Upper lobe of left lung (tissue), 6 donors: ENCODE measurements around the gene RBMS1. TPM values are rescaled to one million over a fixed set of nuclear protein-coding genes. Genes with fewer than 3 reads are reported as not detected.
A peak's percentile ranks its signal among the peaks of the same experiment; 100 is the strongest.
"Not testable (repeated sequence)": the region's sequence is repeated elsewhere in the genome, so short reads cannot be mapped to it uniquely, and the experiment has no call there.

Experiments
- ATAC-seq, 2 donors: fragments of 200-7000 bp; cut with Tn5 transposase; one replicate each; pipeline ENCODE4 v1.9.1; 2022; ENCODE audit warnings: mild to moderate bottlenecking in 2 of 2, moderate library complexity in 2 of 2; ENCODE audit not compliant: low FRiP score in 2 of 2
- DNase-seq, 2 donors: peaks; one replicate each; pipeline ENCODE4 v3.0.0-alpha.2; 2019 to 2020
- H3K27ac ChIP-seq, 4 donors: fragments of 200-600 bp; sonication (generic); one replicate each; pipeline ENCODE4 v1.5.1; 2016 to 2019
- H3K27me3 ChIP-seq, 4 donors: fragments of 200-600 bp; sonication (generic); one replicate each; pipeline ENCODE4 v1.5.1; 2017 to 2019
- H3K36me3 ChIP-seq, 4 donors: fragments of 200-600 bp; sonication (generic); one replicate each; pipeline ENCODE4 v1.5.1; 2016 to 2019
- H3K4me1 ChIP-seq, 4 donors: fragments of 200-600 bp; sonication (generic); one replicate each; pipeline ENCODE4 v1.5.1; 2018 to 2019
- H3K4me3 ChIP-seq, 4 donors: fragments of 200-600 bp; sonication (generic); one replicate each; pipeline ENCODE4 v1.5.1; 2017 to 2019; ENCODE audit warnings: mild to moderate bottlenecking in 2 of 4, moderate library complexity in 1 of 4
- H3K9me3 ChIP-seq, 4 donors: fragments of 200-600 bp; sonication (generic); one replicate each; pipeline ENCODE4 v1.5.1; 2018 to 2019
- EP300 ChIP-seq, 4 donors: sonication (generic); formaldehyde crosslinking; IDR thresholded peaks; one replicate each; pipeline ENCODE4 v1.5.1; 2017; ENCODE audit warnings: antibody characterized with exemption in 4 of 4, control low read depth in 2 of 4
- POLR2A ChIP-seq, 4 donors: fragments of 450-650 bp; IDR thresholded peaks; one replicate each; pipeline ENCODE4 v1.5.1; 2016 to 2017; ENCODE audit warnings: antibody characterized with exemption in 4 of 4, mild to moderate bottlenecking in 2 of 4
- POLR2AphosphoS5 ChIP-seq, 2 donors: sonication (generic); formaldehyde crosslinking; IDR thresholded peaks; one replicate each; pipeline ENCODE4 v1.5.1; 2017; ENCODE audit warnings: antibody characterized with exemption in 2 of 2
- WGBS, 2 donors: methylation state at CpG; one replicate each; pipeline ENCODE4 v1.1.5; 2017 to 2018; 5-methylcytosine and 5-hydroxymethylcytosine counted together
- total RNA-seq, 6 donors: library from RNA; depleted of rRNA in 4 of 6; stranded (reverse); fragments of >200 nt in 4 of 6; gene quantifications; one replicate each; pipeline versions ENCODE4 v1.1.0 to v1.2.1, GENCODE V29; 2016 to 2021
- TF ChIP-seq, protein P1 (sequence below), 6 experiments: fragments of 450-650 bp in 4 of 6; fragments of 200-600 bp in 2 of 6; sonication (generic) in 2 of 6; IDR thresholded peaks; one replicate each; pipeline ENCODE4 v1.5.1; 2016 to 2019; ENCODE audit warnings: antibody characterized with exemption in 6 of 6
- donor health status: DM: no; HTN: no; CAD: no; lungs with moderate emphysema.
- donor health status: DM: no; HTN: yes; CAD: no; lungs with severe emphysema.

Gene RBMS1
- total RNA-seq, 6 donors from 2014 or later = 81.3 to 125 (median 95.4) TPM

DNA sequence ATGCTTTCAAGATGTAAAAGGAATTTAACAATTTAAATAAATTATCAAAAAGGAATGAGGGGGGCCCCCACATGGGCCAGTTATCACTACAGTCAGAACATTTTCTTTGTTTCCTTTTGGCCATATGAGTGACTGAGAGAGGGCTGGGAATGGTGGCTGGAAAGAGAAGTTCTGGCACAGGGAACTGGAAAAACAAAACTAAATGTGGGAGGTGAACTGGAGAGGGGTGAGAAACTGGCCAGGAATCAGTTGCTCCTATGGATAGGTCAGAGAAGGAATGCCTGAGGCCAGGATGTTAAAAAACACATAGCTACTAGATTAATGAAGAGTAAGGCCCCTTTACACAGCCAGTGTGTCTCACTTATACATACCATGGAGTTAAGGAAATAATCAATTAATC is 121.0 kb downstream of the RBMS1 start:
- no peaks in the 10 kb centered on the region for H3K36me3 ChIP-seq
- peak overlapping the region; percentile 47 to 88 (median 64) for H3K27ac ChIP-seq
- no peaks in the 10 kb centered on the region for H3K9me3 ChIP-seq
- H3K4me1 ChIP-seq = peaks cover 98 to 100% (median 100%) of the 10 kb centered on the region in 4 donors
- TF ChIP-seq, protein P1, sequence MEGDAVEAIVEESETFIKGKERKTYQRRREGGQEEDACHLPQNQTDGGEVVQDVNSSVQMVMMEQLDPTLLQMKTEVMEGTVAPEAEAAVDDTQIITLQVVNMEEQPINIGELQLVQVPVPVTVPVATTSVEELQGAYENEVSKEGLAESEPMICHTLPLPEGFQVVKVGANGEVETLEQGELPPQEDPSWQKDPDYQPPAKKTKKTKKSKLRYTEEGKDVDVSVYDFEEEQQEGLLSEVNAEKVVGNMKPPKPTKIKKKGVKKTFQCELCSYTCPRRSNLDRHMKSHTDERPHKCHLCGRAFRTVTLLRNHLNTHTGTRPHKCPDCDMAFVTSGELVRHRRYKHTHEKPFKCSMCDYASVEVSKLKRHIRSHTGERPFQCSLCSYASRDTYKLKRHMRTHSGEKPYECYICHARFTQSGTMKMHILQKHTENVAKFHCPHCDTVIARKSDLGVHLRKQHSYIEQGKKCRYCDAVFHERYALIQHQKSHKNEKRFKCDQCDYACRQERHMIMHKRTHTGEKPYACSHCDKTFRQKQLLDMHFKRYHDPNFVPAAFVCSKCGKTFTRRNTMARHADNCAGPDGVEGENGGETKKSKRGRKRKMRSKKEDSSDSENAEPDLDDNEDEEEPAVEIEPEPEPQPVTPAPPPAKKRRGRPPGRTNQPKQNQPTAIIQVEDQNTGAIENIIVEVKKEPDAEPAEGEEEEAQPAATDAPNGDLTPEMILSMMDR (IDR thresholded peaks at IDR 0.05) = no peak
- TF ChIP-seq POLR2AphosphoS5 (IDR thresholded peaks at IDR 0.05) = no peak
- H3K4me3 ChIP-seq = no peak overlapping the region
- DNase-seq (no peak), ATAC-seq (no peak)
- H3K27me3 ChIP-seq = no peaks in the 10 kb centered on the region

DNA sequence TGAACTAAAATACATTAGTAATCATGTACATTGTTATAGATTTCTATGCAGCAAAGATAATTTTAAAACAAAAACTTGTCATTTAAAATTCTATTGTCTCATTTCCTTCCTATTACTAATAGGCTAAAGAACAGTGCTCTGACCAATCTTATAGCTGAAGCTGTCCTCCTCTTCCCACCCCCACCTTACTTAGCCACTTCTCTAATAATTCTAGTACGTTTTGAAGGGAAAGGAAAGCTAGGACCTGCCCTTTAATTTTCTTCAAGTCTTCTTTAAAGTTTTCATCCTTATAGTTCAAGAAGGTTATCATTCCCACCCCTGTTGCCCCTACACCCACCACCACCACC is 121.6 kb downstream of the RBMS1 start:
- no peaks in the 10 kb centered on the region for H3K9me3 ChIP-seq
- no peak for ATAC-seq
- H3K27ac ChIP-seq = peak overlapping the region; percentile 8 to 88 (median 64)
- no peaks in the 10 kb centered on the region for H3K36me3 ChIP-seq
- peaks cover 98 to 100% (median 100%) of the 10 kb centered on the region in 4 donors for H3K4me1 ChIP-seq
- TF ChIP-seq EP300 (IDR thresholded peaks at IDR 0.05) = no peak
- no peak for TF ChIP-seq POLR2AphosphoS5 (IDR thresholded peaks at IDR 0.05)
- no peak for TF ChIP-seq POLR2A (IDR thresholded peaks at IDR 0.05)
- TF ChIP-seq, protein P1 (IDR thresholded peaks at IDR 0.05) = no peak
- WGBS, 2 donors = 32 to 41% methylated on average over 1 of the region's 1 CpG
- no peak overlapping the region for H3K4me3 ChIP-seq
- no peak for DNase-seq
- H3K27me3 ChIP-seq = no peaks in the 10 kb centered on the region

DNA sequence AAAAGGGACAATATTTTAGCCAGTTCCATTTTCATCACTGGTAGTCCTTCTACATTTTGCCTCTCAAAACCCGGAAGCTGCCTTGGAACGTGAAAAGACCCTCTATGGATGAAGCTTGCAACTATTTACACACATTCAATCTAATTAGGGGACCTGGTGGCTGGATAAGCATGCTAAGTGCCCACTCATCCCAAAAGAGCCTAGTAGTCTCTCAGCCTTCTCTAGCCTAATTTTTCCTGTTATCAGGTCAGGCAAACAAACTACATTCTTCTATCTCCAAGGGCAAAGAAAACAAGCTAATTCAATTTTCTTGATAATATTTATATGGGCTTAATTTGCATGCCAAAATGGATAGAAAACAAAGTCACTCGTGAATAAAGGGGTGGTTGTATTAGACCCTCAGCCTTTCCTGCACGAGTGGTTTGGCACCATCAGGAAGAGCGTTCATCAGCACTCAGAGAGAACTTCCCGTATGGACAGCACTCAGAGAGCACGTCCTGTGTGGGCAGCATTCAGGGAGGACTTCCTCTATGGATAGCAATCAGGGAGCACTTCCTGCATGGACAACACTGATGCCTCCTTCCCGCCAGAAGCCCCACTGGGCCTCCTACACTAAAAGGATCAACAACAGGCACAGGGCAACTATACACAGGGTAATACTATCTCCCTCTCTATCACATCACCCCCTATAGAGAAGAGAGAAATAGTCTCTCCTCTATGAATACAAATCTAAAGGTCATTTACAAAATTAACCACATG is 122.2 kb downstream of the RBMS1 start:
- Histone ChIP-seq H3K4me3 (no peak overlapping the region), H3K27ac (peak overlapping the region; percentile 16 to 88 (median 64)), H3K27me3 (no peaks in the 10 kb centered on the region), H3K36me3 (peaks cover 0 to 5% (median 2%) of the 10 kb centered on the region in 4 donors), H3K4me1 (peaks cover 97 to 100% (median 99%) of the 10 kb centered on the region in 4 donors), H3K9me3 (no peaks in the 10 kb centered on the region)
- peak in 1 of 2 donors; percentile 56 for DNase-seq
- 20 to 34% methylated on average over 8 of the region's 8 CpGs for WGBS, 2 donors
- ATAC-seq = peak in 1 of 2 donors; percentile 27
- TF ChIP-seq POLR2A (IDR thresholded peaks at IDR 0.05) = no peak
- TF ChIP-seq POLR2AphosphoS5 (IDR thresholded peaks at IDR 0.05) = peak; percentile 10 to 73

DNA sequence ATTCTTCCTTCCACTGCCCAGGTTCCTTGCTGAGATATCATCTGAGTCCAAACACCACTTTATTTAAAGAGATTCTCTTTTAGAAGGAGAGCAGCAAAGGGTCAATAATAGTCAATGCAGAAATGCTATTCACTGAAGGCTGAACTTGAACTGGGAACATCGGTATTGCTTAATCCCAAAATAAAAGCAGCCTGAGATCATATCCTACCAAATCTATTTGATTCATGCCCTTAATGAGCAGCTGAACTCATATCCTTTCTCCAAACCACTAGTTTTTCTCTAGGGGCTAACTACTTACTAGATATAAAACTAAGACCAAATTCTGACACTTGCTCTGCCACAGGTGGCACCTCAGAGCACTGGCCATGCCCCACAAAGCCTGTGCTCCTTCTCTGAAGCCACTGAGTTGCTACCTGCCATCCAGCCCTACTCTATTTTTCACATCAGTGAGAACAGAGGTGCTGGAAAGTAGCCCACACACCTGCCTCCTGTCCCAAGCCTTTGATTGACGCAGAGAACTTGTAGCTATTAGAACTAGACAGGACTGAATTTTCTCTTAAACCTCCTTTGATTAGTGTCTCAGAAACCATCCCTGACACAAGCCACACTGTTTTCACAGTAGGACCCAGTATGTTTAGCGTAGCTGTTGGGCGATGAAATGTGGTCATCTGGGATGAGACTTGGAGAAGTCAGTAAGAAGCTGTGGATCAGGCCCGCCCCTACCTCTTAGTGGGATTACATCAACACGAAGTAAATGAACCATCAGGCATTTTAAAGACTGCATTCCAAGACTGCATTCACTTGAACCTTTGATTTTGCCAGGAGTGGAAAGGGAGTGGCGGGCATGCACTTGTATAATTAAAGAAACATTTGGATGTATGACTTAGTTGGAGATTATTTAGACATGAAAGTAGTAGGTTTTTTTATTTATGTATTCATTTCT is 124.3 kb downstream of the RBMS1 start:
- Histone ChIP-seq H3K27me3 (no peaks in the 10 kb centered on the region), H3K4me1 (peaks cover 89 to 95% (median 95%) of the 10 kb centered on the region in 4 donors), H3K9me3 (no peaks in the 10 kb centered on the region), H3K27ac (peak overlapping the region in 3 of 4 donors; percentile 47 to 88 (median 71)), H3K4me3 (no peak overlapping the region), H3K36me3 (peaks cover 0 to 11% (median 4%) of the 10 kb centered on the region in 4 donors)
- no peak for DNase-seq
- WGBS, 2 donors = 81% methylated on average over 7 of the region's 7 CpGs
- peak in 1 of 2 donors; percentile 63 for ATAC-seq
- TF ChIP-seq EP300 (IDR thresholded peaks at IDR 0.05) (no peak), POLR2A (IDR thresholded peaks at IDR 0.05) (no peak), POLR2AphosphoS5 (IDR thresholded peaks at IDR 0.05) (no peak)

DNA sequence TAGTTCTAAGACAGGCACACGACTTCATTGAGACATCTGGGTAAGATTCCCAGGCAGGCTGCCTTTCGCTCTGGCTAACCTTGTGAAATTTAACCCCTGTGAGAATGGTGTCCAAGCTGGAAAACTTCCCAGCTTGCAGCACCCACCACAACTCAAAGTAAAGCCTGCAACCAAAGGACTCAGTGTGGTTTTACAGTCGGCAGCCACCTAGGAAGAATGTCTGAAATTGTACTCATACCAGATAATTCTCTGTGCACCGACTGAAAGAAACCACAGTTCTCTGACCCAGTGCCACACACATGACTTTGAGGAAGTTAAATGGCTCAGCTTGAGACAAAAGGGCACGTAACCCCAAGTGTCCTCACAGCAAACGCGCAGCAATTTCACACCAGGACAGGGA is 125.7 kb downstream of the RBMS1 start:
- 28 to 42% methylated on average over 7 of the region's 7 CpGs for WGBS, 2 donors
- ATAC-seq (peak in 1 of 2 donors; percentile 62), DNase-seq (peak in 1 of 2 donors; percentile 58)
- no peaks in the 10 kb centered on the region for H3K9me3 ChIP-seq
- no peak overlapping the region for H3K4me3 ChIP-seq
- peaks cover 0 to 11% (median 4%) of the 10 kb centered on the region in 4 donors for H3K36me3 ChIP-seq
- H3K27ac ChIP-seq = peak overlapping the region; percentile 4 to 71 (median 37)
- H3K27me3 ChIP-seq = no peaks in the 10 kb centered on the region
- peaks cover 88 to 95% (median 92%) of the 10 kb centered on the region in 4 donors for H3K4me1 ChIP-seq
- TF ChIP-seq POLR2A (IDR thresholded peaks at IDR 0.05) = no peak
- TF ChIP-seq EP300 (IDR thresholded peaks at IDR 0.05) = no peak
- no peak for TF ChIP-seq POLR2AphosphoS5 (IDR thresholded peaks at IDR 0.05)
- TF ChIP-seq, protein P1 (IDR thresholded peaks at IDR 0.05) = no peak

DNA sequence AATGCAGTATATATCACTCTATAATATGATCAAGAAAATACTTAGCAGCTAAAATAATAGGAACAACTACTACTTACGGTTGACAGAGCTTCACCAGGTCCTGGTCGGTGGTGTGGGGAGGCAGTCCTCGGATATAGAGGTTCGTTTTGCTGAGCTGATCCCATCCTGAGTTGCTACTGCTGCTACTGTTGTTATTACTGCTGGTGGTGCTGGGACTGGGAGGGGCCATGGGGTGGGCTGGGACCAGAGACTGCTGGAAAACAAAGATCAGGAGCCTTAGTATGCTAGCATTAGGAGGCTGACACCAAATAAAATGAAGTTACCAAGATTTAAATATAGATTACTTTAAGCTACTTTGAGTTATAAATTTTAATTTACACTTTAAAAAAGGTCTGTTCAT is 126.5 kb downstream of the RBMS1 start:
- not testable (repeated sequence) for DNase-seq, H3K27ac ChIP-seq, H3K27me3 ChIP-seq, H3K9me3 ChIP-seq, H3K4me3 ChIP-seq
- Histone ChIP-seq H3K4me1 (peaks cover 80 to 95% (median 88%) of the 10 kb centered on the region in 4 donors), H3K36me3 (peaks cover 0 to 11% (median 4%) of the 10 kb centered on the region in 4 donors)
- WGBS, 2 donors = 69 to 82% methylated on average over 4 of the region's 4 CpGs
- peak in 1 of 2 donors; percentile 21 for ATAC-seq
